OCI-LY3 (cell line): ENCODE data around the gene PCSK1.

ENCODE experiments used
- H2AFZ ChIP-seq: fragments of 200-600, 300-600 bp; shearing (Covaris generic); 2 replicates; pipeline ENCODE4 v1.6.0; 2014; ENCODE audit warnings: antibody characterized with exemption, low read depth, low read length
- H3K27ac ChIP-seq: fragments of 200-600, 300-600 bp; sonication (generic); 2 replicates; pipeline ENCODE4 v1.5.1; 2014; ENCODE audit warnings: mild to moderate bottlenecking, low read length, moderate library complexity, mixed read lengths
- H3K27me3 ChIP-seq: fragments of 200-600, 300-600 bp; sonication (generic); 2 replicates; pipeline ENCODE4 v1.6.1; 2014; ENCODE audit warnings: low read depth, low read length, mixed read lengths
- H3K36me3 ChIP-seq: fragments of 200-600, 300-600 bp; sonication (generic); replicated peaks from 2 replicates; pipeline ENCODE3; 2014; ENCODE audit warnings: low read depth, low read length, mixed read lengths
- H3K4me1 ChIP-seq: fragments of 300-600, 200-600 bp; sonication (generic); 2 replicates; pipeline ENCODE4 v1.6.1; 2014; ENCODE audit warnings: low read length, mixed read lengths
- H3K4me2 ChIP-seq: fragments of 200-600, 300-600 bp; sonication (generic); 2 replicates; pipeline ENCODE4 v1.6.1; 2014; ENCODE audit warnings: low read length, mixed read lengths
- H3K4me3 ChIP-seq: fragments of 300-600, 200-600 bp; sonication (generic); 2 replicates; pipeline ENCODE4 v1.5.1; 2014; ENCODE audit warnings: antibody characterized with exemption, mild to moderate bottlenecking, low read length, moderate library complexity
- H3K79me2 ChIP-seq: fragments of 300-600, 200-600 bp; shearing (Covaris generic); 2 replicates; pipeline ENCODE4 v1.6.1; 2014; ENCODE audit warnings: mild to moderate bottlenecking, low read length, mixed read lengths
- H3K9ac ChIP-seq: fragments of 300-600, 200-600 bp; shearing (Covaris generic); 2 replicates; pipeline ENCODE4 v1.6.0; 2014; ENCODE audit warnings: mild to moderate bottlenecking, low read length, moderate library complexity
- H3K9me3 ChIP-seq: fragments of 200-600, 300-600 bp; shearing (Covaris generic); 2 replicates; pipeline ENCODE4 v1.6.1; 2014; ENCODE audit warnings: low read length, mixed read lengths; ENCODE audit not compliant: insufficient read depth
- H4K20me1 ChIP-seq: fragments of 200-600, 300-600 bp; sonication (generic); 2 replicates; pipeline ENCODE4 v1.6.1; 2016; ENCODE audit warnings: low read length, mixed read lengths; ENCODE audit not compliant: insufficient read depth
- CTCF ChIP-seq: fragments of 200-600, 300-600 bp; sonication (generic); IDR thresholded peaks from 2 replicates; pipeline ENCODE4 v1.5.1; 2014; ENCODE audit warnings: antibody characterized with exemption, low read length, low read depth
- EZH2phosphoT487 ChIP-seq: fragments of 200-600 bp; shearing (Covaris generic); IDR thresholded peaks from 2 replicates; pipeline ENCODE4 v1.6.1; 2018; ENCODE audit warnings: antibody characterized with exemption, mixed run types, low read depth

The PCSK1 gene

GRCh38 chr5:96343094-96343493 lies 90.0 kb downstream of the PCSK1 start:
- no peaks in the 10 kb centered on the region for H4K20me1 ChIP-seq
- no peaks in the 10 kb centered on the region for H3K36me3 ChIP-seq
- H3K9me3 ChIP-seq = no peaks in the 10 kb centered on the region
- H3K9ac ChIP-seq = no peak overlapping the region
- no peak overlapping the region for H3K4me2 ChIP-seq
- H3K27ac ChIP-seq = no peak overlapping the region
- no peak overlapping the region for H2AFZ ChIP-seq
- H3K27me3 ChIP-seq = no peaks in the 10 kb centered on the region
- H3K4me3 ChIP-seq = no peak overlapping the region
- H3K79me2 ChIP-seq = no peaks in the 10 kb centered on the region
- no peak for TF ChIP-seq CTCF
- TF ChIP-seq EZH2phosphoT487 = no peak
- H3K4me1 ChIP-seq = peaks cover 13% of the 10 kb centered on the region

GRCh38 chr5:96342581-96342980 lies 90.5 kb downstream of the PCSK1 start:
- no peak overlapping the region for H2AFZ ChIP-seq
- no peaks in the 10 kb centered on the region for H3K27me3 ChIP-seq
- TF ChIP-seq EZH2phosphoT487 = no peak
- no peak for TF ChIP-seq CTCF
- H3K9me3 ChIP-seq = no peaks in the 10 kb centered on the region
- no peaks in the 10 kb centered on the region for H4K20me1 ChIP-seq
- no peaks in the 10 kb centered on the region for H3K36me3 ChIP-seq
- no peaks in the 10 kb centered on the region for H3K79me2 ChIP-seq
- no peak overlapping the region for H3K9ac ChIP-seq
- no peak overlapping the region for H3K4me3 ChIP-seq
- H3K27ac ChIP-seq = no peak overlapping the region
- H3K4me2 ChIP-seq = no peak overlapping the region
- peaks cover 19% of the 10 kb centered on the region for H3K4me1 ChIP-seq
